BLaER1 (cell line): ENCODE measurements around the gene PIP4K2A.

ENCODE experiments used
- H3K27ac ChIP-seq: shearing (Covaris generic); formaldehyde crosslinking; 2 replicates; pipeline ENCODE4 v1.8.1; 2022
- H3K27me3 ChIP-seq: shearing (Covaris generic); formaldehyde crosslinking; 2 replicates; pipeline ENCODE4 v1.8.1; 2022
- H3K36me3 ChIP-seq: shearing (Covaris generic); formaldehyde crosslinking; 2 replicates; pipeline ENCODE4 v1.8.1; 2022
- H3K4me1 ChIP-seq: shearing (Covaris generic); formaldehyde crosslinking; 2 replicates; pipeline ENCODE4 v1.8.1; 2022
- H3K4me2 ChIP-seq: shearing (Covaris generic); formaldehyde crosslinking; 2 replicates; pipeline ENCODE4 v1.8.1; 2022
- H3K4me3 ChIP-seq: shearing (Covaris generic); formaldehyde crosslinking; 2 replicates; pipeline ENCODE4 v1.8.1; 2022
- H3K9ac ChIP-seq: shearing (Covaris generic); formaldehyde crosslinking; 2 replicates; pipeline ENCODE4 v1.8.1; 2022
- H3K9me3 ChIP-seq: shearing (Covaris generic); formaldehyde crosslinking; 2 replicates; pipeline ENCODE4 v1.8.1; 2022
- H4K20me1 ChIP-seq: shearing (Covaris generic); formaldehyde crosslinking; 2 replicates; pipeline ENCODE4 v1.8.1; 2022
- Cebpa-rat ChIP-seq: shearing (Covaris generic); IDR thresholded peaks from 2 replicates; pipeline ENCODE4 v1.8.1; 2022

PIP4K2A gene

DNA sequence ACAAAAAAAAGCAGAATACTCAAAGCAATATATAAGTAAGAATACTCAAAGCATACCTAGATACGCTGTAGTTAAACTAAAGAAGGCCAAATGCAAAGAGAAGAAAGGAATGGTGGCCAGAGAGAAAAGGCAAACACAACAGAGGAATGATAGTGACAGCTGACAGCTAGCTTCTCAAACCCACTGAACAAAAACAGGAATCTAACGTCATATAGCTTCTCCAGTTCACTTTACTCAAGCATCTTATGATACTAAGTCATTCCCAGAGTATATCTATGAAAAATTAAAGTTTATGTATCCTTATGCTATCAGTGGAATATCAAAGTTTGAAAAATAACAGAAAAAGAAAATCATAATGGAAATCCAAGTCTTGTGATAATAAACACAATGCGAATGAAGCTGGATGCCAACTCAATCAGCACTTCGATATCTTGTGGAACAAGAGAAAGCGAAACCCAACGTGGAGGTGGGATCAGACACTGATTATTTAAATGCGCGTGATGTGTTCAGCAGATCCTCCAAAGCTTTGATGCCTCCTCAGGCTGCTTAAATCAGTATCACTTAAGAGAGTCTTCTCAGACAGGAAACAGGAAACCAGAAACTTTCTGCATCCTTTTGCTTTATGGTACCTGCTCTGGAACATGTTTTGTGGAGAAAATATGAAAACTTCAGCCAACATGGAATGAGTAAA is 102.8 kb downstream of the PIP4K2A start:
- Histone ChIP-seq H3K9me3 (no peaks in the 10 kb centered on the region), H3K27ac (no peak overlapping the region), H3K4me3 (no peak overlapping the region), H3K4me2 (peak overlapping the region; percentile 52), H3K4me1 (peaks cover 45% of the 10 kb centered on the region), H3K9ac (no peak overlapping the region), H3K27me3 (no peaks in the 10 kb centered on the region), H3K36me3 (peaks cover 27% of the 10 kb centered on the region), H4K20me1 (peaks cover 37% of the 10 kb centered on the region)
- TF ChIP-seq Cebpa-rat, result no peak

DNA sequence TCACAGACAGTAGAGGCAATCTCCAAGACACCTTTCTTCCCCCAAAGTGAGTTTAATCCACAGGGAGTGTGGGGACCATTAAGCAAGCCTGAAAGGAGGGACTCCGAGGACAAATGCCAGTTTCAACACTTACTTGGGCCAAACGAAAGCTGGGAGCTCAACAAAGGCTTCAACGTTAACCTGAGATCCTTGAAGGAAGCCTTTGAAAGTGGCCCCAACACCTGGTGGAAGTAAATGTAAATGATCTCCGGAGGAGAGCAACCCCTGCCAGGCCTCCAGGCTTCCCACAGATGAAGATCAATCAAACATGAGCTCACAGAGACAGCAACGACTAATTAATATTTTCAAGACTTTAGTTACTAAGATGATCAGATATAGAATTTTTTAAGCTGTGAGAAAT is 103.8 kb downstream of the PIP4K2A start:
- H4K20me1 ChIP-seq, result peaks cover 28% of the 10 kb centered on the region; the same call in 1 of the 2 replicates
- TF ChIP-seq Cebpa-rat, result no peak
- peaks cover 49% of the 10 kb centered on the region for H3K4me1 ChIP-seq
- peaks cover 27% of the 10 kb centered on the region for H3K36me3 ChIP-seq
- H3K27me3 ChIP-seq, result no peaks in the 10 kb centered on the region
- no peak overlapping the region for H3K4me2 ChIP-seq
- H3K4me3 ChIP-seq, result no peak overlapping the region
- no peak overlapping the region for H3K9ac ChIP-seq
- H3K9me3 ChIP-seq, result no peaks in the 10 kb centered on the region
- H3K27ac ChIP-seq, result no peak overlapping the region

DNA sequence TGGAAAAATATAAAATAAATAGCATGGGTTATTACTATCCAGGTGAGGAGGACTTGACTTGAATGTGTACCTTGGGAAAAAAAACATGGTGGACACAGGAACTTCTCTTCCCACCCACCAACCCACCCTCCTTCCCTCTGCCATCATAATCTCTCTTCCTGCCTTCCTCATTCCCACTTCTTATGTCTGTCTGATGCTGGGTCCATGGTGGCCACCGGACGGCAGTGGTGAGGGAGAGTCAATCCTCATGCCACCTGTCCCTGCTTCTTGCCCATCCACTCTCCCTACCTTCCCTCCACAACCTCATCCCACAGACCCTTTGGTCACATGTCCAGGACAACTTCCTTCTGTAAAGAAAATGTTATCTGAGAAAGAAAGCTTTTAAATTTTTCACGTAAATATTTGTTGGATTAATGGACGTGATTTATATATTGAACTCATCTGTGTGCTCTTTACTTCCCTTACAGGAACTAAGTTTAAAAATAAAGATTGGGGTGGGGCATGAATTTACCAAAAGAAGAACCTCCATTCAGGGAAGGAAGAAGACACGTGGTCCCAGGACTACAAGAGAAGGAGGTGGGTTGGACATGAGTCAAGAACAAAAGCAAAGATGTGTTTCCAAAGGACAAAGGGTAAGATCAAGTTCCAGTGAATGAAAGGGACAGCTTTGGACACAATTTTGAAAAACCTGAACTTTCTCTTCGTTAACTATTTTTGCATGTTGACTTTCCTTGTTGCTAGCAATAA is 104.5 kb downstream of the PIP4K2A start:
- Histone ChIP-seq H3K36me3 (peaks cover 27% of the 10 kb centered on the region), H3K4me3 (no peak overlapping the region), H3K9ac (no peak overlapping the region), H3K9me3 (no peaks in the 10 kb centered on the region), H3K27me3 (no peaks in the 10 kb centered on the region), H3K27ac (no peak overlapping the region), H3K4me2 (0 out of 2 replicates have a peak overlapping the region, but pooled peaks have one; percentile 3), H4K20me1 (peaks cover 28% of the 10 kb centered on the region; the same call in 1 of the 2 replicates), H3K4me1 (peaks cover 55% of the 10 kb centered on the region)
- no peak for TF ChIP-seq Cebpa-rat

DNA sequence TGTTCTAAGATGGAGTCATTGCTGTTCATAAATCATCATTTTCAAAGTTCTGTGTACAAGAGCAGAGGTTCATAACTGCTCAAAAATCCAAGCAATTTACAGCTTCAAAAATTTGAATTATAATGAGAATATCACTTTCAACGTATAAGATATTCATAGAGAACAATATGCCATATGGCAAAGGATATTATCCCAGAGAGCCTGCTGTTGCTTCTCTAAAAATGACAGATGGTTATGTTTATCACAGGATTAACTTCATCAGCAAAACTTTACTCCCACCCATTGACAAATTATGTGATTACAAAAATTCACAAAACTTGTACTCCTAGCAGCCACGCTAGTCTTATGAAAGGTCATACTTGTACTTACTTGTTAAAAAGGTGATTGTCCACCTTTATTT is 105.1 kb downstream of the PIP4K2A start:
- Histone ChIP-seq H3K9ac (no peak overlapping the region), H3K27ac (no peak overlapping the region), H3K4me2 (no peak overlapping the region)

DNA sequence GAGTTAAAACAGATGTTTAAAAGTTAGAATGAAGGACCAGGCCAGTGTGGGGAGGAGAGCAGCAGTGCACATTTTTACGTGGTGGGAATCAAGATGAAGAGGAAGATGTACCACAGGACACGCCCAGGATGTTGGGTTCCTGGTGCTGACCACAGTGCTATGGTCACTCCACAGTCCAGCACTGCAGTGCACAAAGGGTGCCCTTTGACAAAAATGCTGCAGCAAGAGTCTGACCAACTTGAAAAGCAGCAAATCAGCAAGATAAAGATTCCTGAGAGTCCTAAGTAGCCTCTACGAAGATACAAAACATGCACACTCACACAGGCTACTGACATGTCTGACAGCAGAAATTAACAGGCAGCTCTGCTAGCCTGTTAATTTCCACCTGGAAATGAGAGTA is 107.1 kb downstream of the PIP4K2A start:
- Histone ChIP-seq H3K9ac (no peak overlapping the region), H3K27ac (no peak overlapping the region), H3K27me3 (no peaks in the 10 kb centered on the region), H3K36me3 (peaks cover 27% of the 10 kb centered on the region), H3K4me2 (peak overlapping the region; percentile 61), H4K20me1 (peaks cover 11% of the 10 kb centered on the region), H3K4me3 (no peak overlapping the region), H3K9me3 (no peaks in the 10 kb centered on the region), H3K4me1 (peaks cover 46% of the 10 kb centered on the region)
- no peak for TF ChIP-seq Cebpa-rat

More for the DNA sequence above, 105.1 kb downstream of the PIP4K2A start:
- Histone ChIP-seq H4K20me1 (peaks cover 28% of the 10 kb centered on the region; the same call in 1 of the 2 replicates), H3K4me1 (peaks cover 58% of the 10 kb centered on the region), H3K36me3 (peaks cover 27% of the 10 kb centered on the region), H3K27me3 (no peaks in the 10 kb centered on the region), H3K9me3 (no peaks in the 10 kb centered on the region), H3K4me3 (no peak overlapping the region)
- TF ChIP-seq Cebpa-rat, result no peak

DNA sequence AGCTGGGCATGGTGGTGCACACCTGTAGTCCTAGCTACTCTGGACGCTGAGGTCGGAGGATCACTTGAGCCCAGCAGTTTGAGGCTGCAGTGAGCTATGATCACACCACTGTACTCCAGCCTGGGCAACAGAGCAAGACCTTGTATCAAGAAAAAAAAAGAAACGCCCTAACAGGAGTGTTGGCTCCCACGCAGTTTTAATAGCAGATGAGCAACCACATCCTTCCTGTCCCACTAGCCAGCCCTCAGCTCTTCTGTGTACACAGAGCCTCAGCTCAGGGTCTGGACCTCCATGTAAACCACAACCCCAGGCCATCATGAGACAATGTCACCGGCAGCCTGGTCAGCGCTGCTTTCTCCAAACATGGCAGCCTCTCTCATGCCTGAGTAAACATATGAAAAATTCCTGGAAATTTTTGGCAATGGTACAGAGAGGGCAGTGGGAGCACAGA is 108.2 kb downstream of the PIP4K2A start:
- peaks cover 27% of the 10 kb centered on the region for H3K36me3 ChIP-seq
- H3K4me2 ChIP-seq, result peak overlapping the region; percentile 61
- H3K4me1 ChIP-seq, result peaks cover 46% of the 10 kb centered on the region
- H3K9ac ChIP-seq, result no peak overlapping the region
- H3K27ac ChIP-seq, result no peak overlapping the region
- H4K20me1 ChIP-seq, result peaks cover 18% of the 10 kb centered on the region
- no peak for TF ChIP-seq Cebpa-rat
- no peaks in the 10 kb centered on the region for H3K9me3 ChIP-seq
- no peak overlapping the region for H3K4me3 ChIP-seq
- no peaks in the 10 kb centered on the region for H3K27me3 ChIP-seq

DNA sequence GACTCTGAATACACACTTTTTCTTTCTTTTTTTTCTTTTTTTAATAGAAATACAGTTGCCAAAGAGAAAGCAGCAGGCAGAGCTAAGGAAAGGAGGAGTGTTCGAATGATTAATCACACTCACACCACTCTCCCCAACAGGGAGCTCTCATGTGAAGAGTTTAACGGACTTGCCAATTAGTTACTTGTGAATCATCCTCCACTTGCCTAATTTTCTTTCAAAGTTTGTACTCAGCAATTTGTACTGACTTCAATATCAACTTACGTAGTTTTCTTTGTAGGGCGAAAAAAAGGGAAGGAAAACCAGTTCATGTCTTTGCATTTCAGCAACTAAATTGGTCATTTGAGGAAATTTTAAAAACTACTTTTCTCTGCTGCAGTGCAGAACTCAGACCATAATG is 109.2 kb downstream of the PIP4K2A start:
- Histone ChIP-seq H3K27ac (no peak overlapping the region), H3K4me2 (peak overlapping the region; percentile 61), H3K27me3 (no peaks in the 10 kb centered on the region), H3K9ac (no peak overlapping the region), H3K4me3 (no peak overlapping the region), H3K4me1 (peaks cover 52% of the 10 kb centered on the region), H3K36me3 (peaks cover 23% of the 10 kb centered on the region), H3K9me3 (no peaks in the 10 kb centered on the region), H4K20me1 (peaks cover 28% of the 10 kb centered on the region)
- no peak for TF ChIP-seq Cebpa-rat

DNA sequence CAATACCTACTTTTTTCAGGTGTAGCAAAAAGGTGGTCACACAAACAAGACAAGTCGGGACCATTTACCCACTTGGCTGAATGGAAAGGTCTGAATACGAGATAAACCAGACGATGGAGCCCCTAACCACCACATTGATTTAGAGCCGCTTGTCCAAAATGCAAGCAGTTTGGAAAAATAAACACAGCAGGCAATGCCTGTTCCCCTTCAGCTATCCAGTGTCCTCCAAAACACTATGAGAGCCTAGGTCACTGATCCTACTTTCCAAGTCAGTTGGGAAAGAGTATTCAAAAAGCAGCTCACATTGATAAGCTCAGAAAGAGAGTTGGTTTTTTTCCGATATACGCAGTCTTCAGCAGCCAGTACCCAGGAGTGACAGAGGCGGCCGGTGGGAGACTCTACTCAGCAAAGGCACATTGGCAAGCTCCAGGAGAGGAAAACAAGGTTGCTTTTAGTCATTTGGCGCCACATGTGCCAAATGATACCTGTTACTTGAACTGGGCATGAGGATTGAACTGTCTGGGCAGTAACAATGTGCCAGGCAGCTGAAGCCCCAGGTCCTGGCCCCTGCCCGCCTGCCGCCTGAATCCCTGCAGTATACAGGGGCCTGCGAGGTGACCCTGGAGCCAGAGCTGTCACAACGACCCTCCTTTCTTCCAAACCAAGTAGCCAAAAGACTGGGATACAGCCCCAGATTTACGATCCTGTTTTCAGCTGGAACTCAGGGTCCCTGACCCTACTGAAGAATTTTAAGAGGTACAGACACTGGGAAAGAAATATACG is 109.8 kb downstream of the PIP4K2A start:
- peaks cover 28% of the 10 kb centered on the region for H4K20me1 ChIP-seq
- no peaks in the 10 kb centered on the region for H3K27me3 ChIP-seq
- H3K9me3 ChIP-seq, result no peaks in the 10 kb centered on the region
- no peak overlapping the region for H3K9ac ChIP-seq
- no peak overlapping the region for H3K4me3 ChIP-seq
- peaks cover 22% of the 10 kb centered on the region for H3K36me3 ChIP-seq
- H3K4me2 ChIP-seq, result peak overlapping the region; percentile 61; the same call in 1 of the 2 replicates
- no peak overlapping the region for H3K27ac ChIP-seq
- TF ChIP-seq Cebpa-rat, result no peak
- H3K4me1 ChIP-seq, result peaks cover 59% of the 10 kb centered on the region

DNA sequence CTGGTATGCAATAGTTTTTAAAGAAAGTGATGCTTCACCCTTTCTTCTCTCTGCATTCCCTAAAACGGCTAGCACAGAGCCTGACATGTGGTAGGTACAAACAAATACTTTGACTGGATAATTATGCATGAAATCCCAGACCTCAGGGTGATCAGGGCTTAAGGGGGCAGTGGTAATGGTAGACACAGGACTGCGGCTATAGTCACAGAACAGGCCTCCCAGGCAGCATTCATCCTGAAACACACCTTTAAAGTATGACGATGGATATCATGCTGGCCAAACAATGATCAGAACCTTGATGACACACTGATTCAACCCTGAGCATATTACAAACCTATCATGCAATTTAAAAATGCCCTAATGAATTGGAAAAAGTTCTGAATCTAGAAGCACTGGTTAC is 110.8 kb downstream of the PIP4K2A start:
- peaks cover 68% of the 10 kb centered on the region for H3K4me1 ChIP-seq
- no peak for TF ChIP-seq Cebpa-rat
- H3K27ac ChIP-seq, result no peak overlapping the region
- H4K20me1 ChIP-seq, result peaks cover 28% of the 10 kb centered on the region
- H3K9me3 ChIP-seq, result no peaks in the 10 kb centered on the region
- no peak overlapping the region for H3K4me3 ChIP-seq
- peaks cover 13% of the 10 kb centered on the region for H3K36me3 ChIP-seq
- H3K4me2 ChIP-seq, result no peak overlapping the region
- H3K9ac ChIP-seq, result no peak overlapping the region
- H3K27me3 ChIP-seq, result no peaks in the 10 kb centered on the region

DNA sequence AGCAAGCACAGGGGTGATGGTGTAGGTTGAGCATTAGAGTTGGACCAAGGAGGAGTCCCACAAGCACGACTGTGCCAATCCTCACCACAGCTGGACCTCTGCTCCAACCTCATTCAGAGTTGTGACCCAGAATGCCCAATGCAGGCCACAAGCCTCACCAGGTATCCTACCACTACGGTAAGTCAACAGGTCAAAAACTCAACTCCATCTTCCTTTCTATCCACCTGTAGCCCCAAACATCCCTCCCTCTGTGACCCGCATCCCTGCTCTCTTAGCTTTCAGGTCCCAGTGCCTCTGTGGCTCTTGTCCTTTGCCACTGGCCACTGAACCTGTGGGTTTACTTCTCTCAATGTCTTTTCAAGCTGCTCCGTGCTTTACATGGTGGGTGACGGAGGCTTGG is 112.8 kb downstream of the PIP4K2A start:
- Histone ChIP-seq H3K27me3 (no peaks in the 10 kb centered on the region), H4K20me1 (peaks cover 28% of the 10 kb centered on the region), H3K4me2 (peak overlapping the region; percentile 66), H3K4me1 (peaks cover 80% of the 10 kb centered on the region), H3K9me3 (no peaks in the 10 kb centered on the region), H3K27ac (no peak overlapping the region), H3K9ac (no peak overlapping the region), H3K36me3 (peaks cover 6% of the 10 kb centered on the region; the same call in 1 of the 2 replicates), H3K4me3 (no peak overlapping the region)
- no peak for TF ChIP-seq Cebpa-rat
